SH-SY5Y (cell line): ENCODE results near the gene ADM2.

ENCODE experiments used
- GATA2 ChIP-seq: IDR thresholded peaks from 2 replicates; pipeline ENCODE4 v1.6.1; 2011; ENCODE audit warnings: mild to moderate bottlenecking, low read depth, low read length
- GATA3 ChIP-seq: IDR thresholded peaks from 2 replicates; pipeline ENCODE4 v1.6.1; 2011; ENCODE audit warnings: low read depth, mild to moderate bottlenecking, low read length, moderate library complexity

- no peak for TF ChIP-seq GATA2
- TF ChIP-seq GATA3 = no peak
Measured at GRCh38 chr22:50526834-50527801, 45.8 kb downstream of the ADM2 start.
